Neural progenitor cell (in vitro differentiated cells): Measurements from ENCODE around the gene ANG. TPM values are rescaled to one million over a fixed set of nuclear protein-coding genes. Genes with fewer than 3 reads are reported as not detected.

Source experiments
- DNase-seq: peaks from one replicate; pipeline ENCODE4 v3.0.0-alpha.2; 2016; ENCODE audit warnings: low spot score
- H2AFZ ChIP-seq: fragments of 200-600 bp; sonication (generic); replicated peaks from 2 replicates; pipeline ENCODE4 v1.6.1; 2016; ENCODE audit warnings: antibody characterized with exemption
- H3F3A ChIP-seq: fragments of 200-600 bp; sonication (generic); 2 replicates; pipeline ENCODE4 v1.6.1; 2016; ENCODE audit warnings: antibody characterized with exemption, low read depth
- H3K27ac ChIP-seq: fragments of 200-600 bp; sonication (generic); 2 replicates; pipeline ENCODE4 v1.5.1; 2016; ENCODE audit warnings: mild to moderate bottlenecking
- H3K27me3 ChIP-seq: fragments of 200-600 bp; sonication (generic); 2 replicates; pipeline ENCODE4 v1.6.1; 2016; ENCODE audit warnings: mild to moderate bottlenecking, moderate library complexity
- H3K36me3 ChIP-seq: fragments of 200-600 bp; sonication (generic); 2 replicates; pipeline ENCODE4 v1.5.1; 2016
- H3K4me1 ChIP-seq: fragments of 200-600 bp; sonication (generic); 2 replicates; pipeline ENCODE4 v1.6.1; 2016; ENCODE audit warnings: mixed run types
- H3K4me2 ChIP-seq: fragments of 200-600 bp; sonication (generic); 2 replicates; pipeline ENCODE4 v1.6.1; 2016
- H3K4me3 ChIP-seq: fragments of 200-600 bp; sonication (generic); 2 replicates; pipeline ENCODE4 v1.5.1; 2016
- H3K79me2 ChIP-seq: fragments of 200-600 bp; sonication (generic); 2 replicates; pipeline ENCODE4 v1.6.1; 2016; ENCODE audit warnings: low read depth
- H3K9ac ChIP-seq: fragments of 200-600 bp; sonication (generic); 2 replicates; pipeline ENCODE4 v1.6.1; 2016
- H3K9me3 ChIP-seq: fragments of 200-600 bp; sonication (generic); 2 replicates; pipeline ENCODE4 v1.5.1; 2016; ENCODE audit warnings: low read depth
- H4K20me1 ChIP-seq: fragments of 200-600 bp; sonication (generic); 2 replicates; pipeline ENCODE4 v1.6.1; 2016; ENCODE audit warnings: low read depth
- H3K27ac Mint-ChIP-seq: 3 replicates; pipeline ENCODE4 v1.8.0; 2021; ENCODE audit warnings: mixed read lengths
- H3K27me3 Mint-ChIP-seq: 2 replicates; pipeline ENCODE4 v1.8.0; 2022; ENCODE audit warnings: low read depth, mild to moderate bottlenecking, inconsistent platforms, moderate library complexity, mixed read lengths; ENCODE audit not compliant: insufficient read depth
- H3K36me3 Mint-ChIP-seq: 3 replicates; pipeline ENCODE4 v1.8.0; 2021; ENCODE audit warnings: mixed read lengths
- H3K4me1 Mint-ChIP-seq: 3 replicates; pipeline ENCODE4 v1.8.0; 2021; ENCODE audit warnings: mixed read lengths
- H3K4me3 Mint-ChIP-seq: 3 replicates; pipeline ENCODE4 v1.8.0; 2021; ENCODE audit warnings: mild to moderate bottlenecking, moderate library complexity, mixed read lengths
- H3K9me3 Mint-ChIP-seq: 3 replicates; pipeline ENCODE4 v1.8.0; 2020; ENCODE audit warnings: mixed read lengths
- CTCF ChIP-seq: fragments of 200-600 bp; sonication (generic); IDR thresholded peaks from 2 replicates; pipeline ENCODE4 v1.5.1; 2017; ENCODE audit warnings: antibody characterized with exemption, mild to moderate bottlenecking
- EZH2 ChIP-seq: fragments of 200-600 bp; sonication (generic); IDR thresholded peaks from 2 replicates; pipeline ENCODE4 v1.6.1; 2017; ENCODE audit warnings: antibody characterized with exemption, mild to moderate bottlenecking, moderate library complexity
- EZH2phosphoT487 ChIP-seq: fragments of 200-600 bp; sonication (generic); IDR thresholded peaks from 2 replicates; pipeline ENCODE4 v1.6.1; 2017; ENCODE audit warnings: antibody characterized with exemption
- total RNA-seq: library from RNA; depleted of rRNA; stranded (reverse); fragments of >200 nt; gene quantifications from 2 replicates; pipeline ENCODE4 v1.2.3, GENCODE V29; 2015; ENCODE audit warnings: low replicate concordance

The ANG gene
- total RNA-seq, 1 donor from 2014 or later: not detected

GRCh38 chr14:20680363-20680762 is 8.2 kb upstream of the ANG start:
- Histone ChIP-seq H3K27ac (no peak overlapping the region), H2AFZ (peak overlapping the region; percentile 86), H3K9ac (no peak overlapping the region), H3K36me3 (no peaks in the 10 kb centered on the region), H4K20me1 (no peaks in the 10 kb centered on the region), H3F3A (peaks cover 52% of the 10 kb centered on the region), H3K4me2 (peak overlapping the region; percentile 87), H3K79me2 (no peaks in the 10 kb centered on the region), H3K27me3 (peaks cover 8% of the 10 kb centered on the region), H3K4me1 (peaks cover 8% of the 10 kb centered on the region), H3K9me3 (no peaks in the 10 kb centered on the region), H3K4me3 (peak overlapping the region; percentile 77)
- DNase-seq: no peak
- peaks cover 10% of the 10 kb centered on the region for H3K27me3 Mint-ChIP-seq
- H3K4me3 Mint-ChIP-seq: no peak overlapping the region
- H3K4me1 Mint-ChIP-seq: peaks cover 20% of the 10 kb centered on the region
- TF ChIP-seq EZH2phosphoT487 (no peak), CTCF (no peak), EZH2 (no peak)
- no peaks in the 10 kb centered on the region for H3K36me3 Mint-ChIP-seq
- H3K9me3 Mint-ChIP-seq: peaks cover 7% of the 10 kb centered on the region
- no peak overlapping the region for H3K27ac Mint-ChIP-seq

- Histone ChIP-seq H3K79me2 (no peaks in the 10 kb centered on the region), H3K9ac (no peak overlapping the region), H3K27me3 (peaks cover 12% of the 10 kb centered on the region), H3K27ac (no peak overlapping the region), H4K20me1 (no peaks in the 10 kb centered on the region), H3F3A (peaks cover 53% of the 10 kb centered on the region), H3K4me2 (peak overlapping the region; percentile 87), H3K4me1 (peaks cover 8% of the 10 kb centered on the region), H3K36me3 (no peaks in the 10 kb centered on the region), H3K4me3 (peak overlapping the region; percentile 77), H2AFZ (peak overlapping the region; percentile 86), H3K9me3 (no peaks in the 10 kb centered on the region)
- peaks cover 7% of the 10 kb centered on the region for H3K9me3 Mint-ChIP-seq
- peaks cover 7% of the 10 kb centered on the region for H3K27me3 Mint-ChIP-seq
- no peak overlapping the region for H3K4me3 Mint-ChIP-seq
- DNase-seq: no peak
- peaks cover 21% of the 10 kb centered on the region for H3K4me1 Mint-ChIP-seq
- TF ChIP-seq EZH2phosphoT487 (no peak), EZH2 (no peak), CTCF (no peak)
- H3K36me3 Mint-ChIP-seq: no peaks in the 10 kb centered on the region
- no peak overlapping the region for H3K27ac Mint-ChIP-seq
These were observed 7.7 kb upstream of the ANG start for GRCh38 chr14:20680843-20681347.

- peak overlapping the region; percentile 91 for H2AFZ ChIP-seq
- peaks cover 18% of the 10 kb centered on the region for H3K27me3 ChIP-seq
- peak overlapping the region; percentile 87 for H3K4me2 ChIP-seq
- Mint-ChIP-seq H3K27me3 (peaks cover 7% of the 10 kb centered on the region), H3K4me1 (peaks cover 21% of the 10 kb centered on the region), H3K36me3 (no peaks in the 10 kb centered on the region), H3K27ac (no peak overlapping the region), H3K9me3 (peaks cover 7% of the 10 kb centered on the region), H3K4me3 (no peak overlapping the region)
- peak; percentile 91 for DNase-seq
- peaks cover 8% of the 10 kb centered on the region for H3K4me1 ChIP-seq
- peak overlapping the region; percentile 77 for H3K4me3 ChIP-seq
- H3K36me3 ChIP-seq: no peaks in the 10 kb centered on the region
- peaks cover 53% of the 10 kb centered on the region for H3F3A ChIP-seq
- TF ChIP-seq EZH2phosphoT487 (no peak), EZH2 (peak; percentile 57)
- H3K9me3 ChIP-seq: no peaks in the 10 kb centered on the region
- H3K79me2 ChIP-seq: no peaks in the 10 kb centered on the region
- no peaks in the 10 kb centered on the region for H4K20me1 ChIP-seq
- H3K27ac ChIP-seq: no peak overlapping the region
- H3K9ac ChIP-seq: no peak overlapping the region
These were observed 7.0 kb upstream of the ANG start for GRCh38 chr14:20681348-20682126.

GRCh38 chr14:20682127-20682434 is 6.5 kb upstream of the ANG start:
- Histone ChIP-seq H3K4me1 (peaks cover 8% of the 10 kb centered on the region), H3K4me2 (peak overlapping the region; percentile 87), H3K36me3 (no peaks in the 10 kb centered on the region), H4K20me1 (no peaks in the 10 kb centered on the region), H3K27me3 (peaks cover 18% of the 10 kb centered on the region), H2AFZ (peak overlapping the region; percentile 91), H3F3A (peaks cover 53% of the 10 kb centered on the region), H3K4me3 (peak overlapping the region; percentile 77), H3K27ac (no peak overlapping the region), H3K9me3 (no peaks in the 10 kb centered on the region), H3K79me2 (no peaks in the 10 kb centered on the region), H3K9ac (no peak overlapping the region)
- no peak for DNase-seq
- no peak for TF ChIP-seq CTCF
- TF ChIP-seq EZH2: no peak
- no peak for TF ChIP-seq EZH2phosphoT487
- peaks cover 21% of the 10 kb centered on the region for H3K4me1 Mint-ChIP-seq
- H3K9me3 Mint-ChIP-seq: peaks cover 7% of the 10 kb centered on the region
- H3K4me3 Mint-ChIP-seq: no peak overlapping the region
- H3K27me3 Mint-ChIP-seq: peaks cover 7% of the 10 kb centered on the region
- no peaks in the 10 kb centered on the region for H3K36me3 Mint-ChIP-seq
- no peak overlapping the region for H3K27ac Mint-ChIP-seq
